AG10803 (cell line): ENCODE measurements around the gene LZIC.
A peak's percentile ranks its signal among the peaks of the same experiment; 100 is the strongest.

Experiments used
- DNase-seq: peaks from one replicate; pipeline ENCODE4 v3.0.0; 2010; ENCODE audit warnings: low read depth
- H3K4me3 ChIP-seq: 2 replicates; pipeline ENCODE4 v1.5.1; 2011; ENCODE audit warnings: mild to moderate bottlenecking, low read length, control low read depth
- CTCF ChIP-seq: conservative IDR thresholded peaks from 2 replicates; pipeline ENCODE4 v1.5.1; 2011; ENCODE audit warnings: mild to moderate bottlenecking, low read length, control low read depth, inconsistent platforms

The LZIC gene

GRCh38 chr1:9894115-9894514 is 49.1 kb downstream of the LZIC start:
- TF ChIP-seq CTCF, result no peak
- DNase-seq, result no peak
- H3K4me3 ChIP-seq, result no peak overlapping the region

GRCh38 chr1:9892563-9893528 is 50.3 kb downstream of the LZIC start:
- TF ChIP-seq CTCF, result no peak
- peak; percentile 82 for DNase-seq
- H3K4me3 ChIP-seq, result peak overlapping the region; percentile 24

DNA sequence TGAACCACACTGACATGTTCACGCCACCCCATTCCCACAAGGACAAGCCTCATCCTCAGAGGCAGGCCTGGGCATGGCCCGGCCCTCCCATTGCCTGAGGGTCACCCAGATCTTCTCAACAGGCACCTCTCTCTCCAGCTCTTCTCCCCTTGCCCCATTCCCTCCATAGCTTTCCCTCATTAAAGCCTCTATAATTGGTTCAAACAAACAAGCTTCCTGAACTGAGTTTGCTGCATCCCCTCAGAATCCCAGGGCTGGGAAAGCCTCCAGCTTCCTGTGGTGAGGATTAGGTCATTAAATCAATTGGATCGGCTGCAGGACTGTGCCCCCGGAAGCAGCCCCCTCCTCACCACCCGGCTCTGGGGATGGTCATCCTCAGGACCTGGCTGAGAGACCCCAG is 52.0 kb downstream of the LZIC start:
- no peak for DNase-seq
- no peak overlapping the region for H3K4me3 ChIP-seq
- TF ChIP-seq CTCF, result no peak

- TF ChIP-seq CTCF, result no peak
- peak; percentile 84 for DNase-seq
- no peak overlapping the region for H3K4me3 ChIP-seq
Observed at GRCh38 chr1:9890224-9890731, 52.9 kb downstream of the LZIC start.

DNA sequence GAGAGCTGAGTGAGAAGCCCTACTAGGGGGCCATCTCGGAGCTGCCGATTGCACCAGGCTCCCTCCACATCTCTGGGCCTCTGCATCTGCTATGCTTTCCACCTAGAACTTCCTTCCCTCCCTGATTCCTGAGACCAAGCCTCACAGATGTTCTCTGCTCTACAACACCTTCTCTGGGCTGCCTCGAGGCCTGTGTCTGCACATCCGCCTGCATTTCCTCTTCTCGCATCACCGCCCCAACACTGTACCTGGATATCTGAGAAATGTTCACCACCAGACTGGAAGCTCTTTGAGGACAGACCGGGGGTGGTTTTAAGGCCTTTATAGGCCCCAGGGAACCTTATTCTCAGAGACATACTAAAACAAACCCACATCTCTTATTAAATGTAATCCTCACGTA is 53.8 kb downstream of the LZIC start:
- no peak overlapping the region for H3K4me3 ChIP-seq
- no peak for TF ChIP-seq CTCF
- no peak for DNase-seq

DNA sequence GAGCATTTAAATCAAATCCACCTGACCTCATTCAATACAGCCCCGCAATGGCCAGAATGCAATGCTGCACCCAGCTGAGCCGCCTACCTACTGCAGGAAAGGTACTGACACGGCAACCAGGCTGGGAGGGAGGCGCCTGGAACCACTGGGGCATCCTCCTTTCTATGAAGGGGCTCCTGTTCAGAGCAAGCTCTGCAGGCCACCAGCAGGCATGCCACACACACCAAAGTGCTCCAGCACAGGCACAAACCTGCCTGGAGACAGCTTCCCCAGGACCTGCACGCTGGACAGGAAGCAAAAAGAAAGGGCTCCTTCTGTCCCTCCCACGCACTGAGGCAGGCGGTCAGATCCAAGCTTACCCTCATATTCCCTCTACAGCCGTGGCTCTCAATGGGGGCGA is 54.3 kb downstream of the LZIC start:
- TF ChIP-seq CTCF, result no peak
- H3K4me3 ChIP-seq, result no peak overlapping the region
- no peak for DNase-seq

DNA sequence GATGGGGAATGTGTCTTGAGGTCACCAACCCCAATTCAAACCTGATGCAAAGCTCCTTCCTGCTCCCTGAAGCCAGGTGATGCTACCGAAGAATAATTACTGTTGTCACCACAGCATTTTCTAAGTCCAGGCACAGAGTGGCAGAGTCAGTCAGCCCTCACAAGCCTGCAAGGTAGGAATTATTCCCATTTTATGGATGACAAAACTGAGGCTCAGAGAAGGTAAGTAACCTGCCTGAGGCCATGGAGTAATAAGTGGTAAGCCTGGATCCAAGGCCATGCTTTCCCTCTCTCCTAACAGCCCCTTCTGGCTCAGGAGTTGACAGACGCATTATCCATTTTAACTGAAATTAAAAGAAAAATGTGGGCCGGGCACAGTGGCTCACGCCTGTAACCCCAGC is 56.1 kb downstream of the LZIC start:
- no peak for TF ChIP-seq CTCF
- DNase-seq, result no peak
- H3K4me3 ChIP-seq, result no peak overlapping the region
